CD4-positive, alpha-beta T cell (primary cell): ENCODE measurements around the gene RGP1. TPM values are rescaled to one million over a fixed set of nuclear protein-coding genes. Genes with fewer than 3 reads are reported as not detected.

Experiments used
- ATAC-seq: fragments of 200-7000 bp; cut with Tn5 transposase; one replicate; pipeline ENCODE4 v1.10.0; 2022; ENCODE audit warnings: mild to moderate bottlenecking; ENCODE audit not compliant: poor library complexity
- CTCF ChIA-PET: fragments of 350-600 bp; sonication (Branson Sonifier 250); formaldehyde crosslinking; loops from one replicate; lab custom pipeline; 2021; ENCODE audit warnings: antibody characterized with exemption, inconsistent platforms; lab: Charles Lee
- POLR2A ChIA-PET: fragments of 350-600 bp; sonication (Branson Sonifier 250); formaldehyde crosslinking; loops from one replicate; lab custom pipeline; 2021; ENCODE audit warnings: antibody characterized with exemption, inconsistent platforms; lab: Charles Lee
- DNase-seq, 14 experiments: peaks; one replicate each; pipeline ENCODE4 v3.0.0-alpha.2; 2013 to 2020; ENCODE audit warnings: mixed read lengths in 2 of 14
- H3K27ac ChIP-seq, 2 donors: one replicate each; pipeline versions ENCODE4 v1.5.1 to v1.7.0; 2013; ENCODE audit warnings: low read length in 2 of 2, low read depth in 1 of 2, mild to moderate bottlenecking in 1 of 2
- H3K27me3 ChIP-seq, 2 experiments: 1 replicate in 1 of 2; 2 replicates in 1 of 2; pipeline versions ENCODE4 v1.6.1 to v1.7.0; 2013; ENCODE audit warnings: low read length in 2 of 2, control low read depth in 1 of 2, mild to moderate bottlenecking in 1 of 2, moderate library complexity in 1 of 2; ENCODE audit not compliant: insufficient read depth in 2 of 2, control insufficient read depth in 1 of 2
- H3K36me3 ChIP-seq: one replicate; pipeline ENCODE4 v1.6.1; 2013; ENCODE audit warnings: low read length, control low read depth; ENCODE audit not compliant: insufficient read depth
- H3K4me1 ChIP-seq: one replicate; pipeline ENCODE4 v1.6.1; 2013; ENCODE audit warnings: low read length, control low read depth; ENCODE audit not compliant: insufficient read depth
- H3K4me3 ChIP-seq: one replicate; pipeline ENCODE4 v1.5.1; 2013; ENCODE audit warnings: mild to moderate bottlenecking, low read length, moderate library complexity
- H3K9me3 ChIP-seq, 2 experiments: 1 replicate in 1 of 2; 2 replicates in 1 of 2; pipeline versions ENCODE4 v1.6.1 to v1.7.0; 2013; ENCODE audit warnings: low read length in 2 of 2, mild to moderate bottlenecking in 2 of 2, control low read depth in 1 of 2, moderate library complexity in 1 of 2; ENCODE audit not compliant: control insufficient read depth in 1 of 2, insufficient read depth in 1 of 2
- H3K27ac Mint-ChIP-seq: one replicate; pipeline ENCODE4 v1.8.0; 2020; ENCODE audit warnings: mixed read lengths
- H3K27me3 Mint-ChIP-seq: one replicate; pipeline ENCODE4 v1.8.0; 2021; ENCODE audit warnings: mixed read lengths
- H3K36me3 Mint-ChIP-seq: one replicate; pipeline ENCODE4 v1.8.0; 2021; ENCODE audit warnings: low read depth, mixed read lengths
- H3K4me1 Mint-ChIP-seq: one replicate; pipeline ENCODE4 v1.8.0; 2021; ENCODE audit warnings: low read depth, mixed read lengths
- H3K4me3 Mint-ChIP-seq: one replicate; pipeline ENCODE4 v1.8.0; 2020; ENCODE audit warnings: mild to moderate bottlenecking, mixed read lengths
- H3K9me3 Mint-ChIP-seq: one replicate; pipeline ENCODE4 v1.8.0; 2020; ENCODE audit warnings: mixed read lengths
- CTCF ChIP-seq: fragments of 200-600 bp; IDR thresholded peaks from one replicate; pipeline ENCODE4 v1.8.0; 2022; ENCODE audit warnings: antibody characterized with exemption, mild to moderate bottlenecking
- intact Hi-C, 2 experiments: fragments of 100-400 bp; cut with DNase I in 1 of 2; cut with micrococcal nuclease in 1 of 2; formaldehyde crosslinking; loops; one replicate each; pipeline versions ENCODE4 v1.15.1 to v1.9.0; 2023 to 2025; cut with DNase I, micrococcal nuclease
- total RNA-seq, 174 experiments: library from RNA in 2 of 174; stranded (reverse) in 2 of 174; gene quantifications; one replicate each; pipeline ENCODE4 v1.2.3 and lab custom pipeline; 2021 to 2026

Gene RGP1
- total RNA-seq, 2 experiments from 2014 or later: 12.6 to 13.1 TPM

- DNase-seq (no peak), ATAC-seq (no peak)
- no peaks in the 10 kb centered on the region for H3K9me3 ChIP-seq
- no peak overlapping the region for H3K27ac ChIP-seq
- H3K27me3 Mint-ChIP-seq: no peaks in the 10 kb centered on the region
- peaks cover 5% of the 10 kb centered on the region for H3K36me3 Mint-ChIP-seq
- intact Hi-C loops: no loop called here
- no peaks in the 10 kb centered on the region for H3K9me3 Mint-ChIP-seq
- peaks cover 4% of the 10 kb centered on the region for H3K4me1 ChIP-seq
- peaks cover 21% of the 10 kb centered on the region for H3K4me1 Mint-ChIP-seq
- no peaks in the 10 kb centered on the region for H3K27me3 ChIP-seq
- no peak for TF ChIP-seq CTCF
- peaks cover 13% of the 10 kb centered on the region for H3K36me3 ChIP-seq
- CTCF ChIA-PET: no interaction called here
- POLR2A ChIA-PET: interaction anchor here (1.1 kb wide), 1 partner anchor 15 kb away, joined by 4 read pairs; no protein-coding TSS in a partner anchor
- no peak overlapping the region for H3K27ac Mint-ChIP-seq
- H3K4me3 ChIP-seq: no peak overlapping the region
- H3K4me3 Mint-ChIP-seq: no peak overlapping the region
Measured at GRCh38 chr9:35771075-35771433, 22.0 kb downstream of the RGP1 start.

GRCh38 chr9:35771534-35771933, 22.4 kb downstream of the RGP1 start:
- Mint-ChIP-seq H3K4me1 (peaks cover 16% of the 10 kb centered on the region), H3K27me3 (no peaks in the 10 kb centered on the region), H3K27ac (no peak overlapping the region), H3K36me3 (peaks cover 7% of the 10 kb centered on the region), H3K9me3 (no peaks in the 10 kb centered on the region), H3K4me3 (no peak overlapping the region)
- intact Hi-C loops: no loop called here
- Histone ChIP-seq H3K36me3 (peaks cover 13% of the 10 kb centered on the region), H3K4me1 (peaks cover 4% of the 10 kb centered on the region), H3K9me3 (no peaks in the 10 kb centered on the region), H3K27ac (no peak overlapping the region), H3K4me3 (no peak overlapping the region), H3K27me3 (no peaks in the 10 kb centered on the region)
- TF ChIP-seq CTCF: no peak
- ATAC-seq: no peak
- DNase-seq: no peak
- ChIA-PET CTCF (no interaction called here), POLR2A (interaction anchor here (1.1 kb wide), 1 partner anchor 15 kb away, joined by 4 read pairs; no protein-coding TSS in a partner anchor)

- Histone ChIP-seq H3K9me3 (no peaks in the 10 kb centered on the region), H3K4me1 (peaks cover 4% of the 10 kb centered on the region), H3K27me3 (no peaks in the 10 kb centered on the region), H3K27ac (no peak overlapping the region), H3K4me3 (no peak overlapping the region), H3K36me3 (peaks cover 13% of the 10 kb centered on the region)
- intact Hi-C loops: no loop called here
- Mint-ChIP-seq H3K9me3 (no peaks in the 10 kb centered on the region), H3K27ac (no peak overlapping the region), H3K27me3 (no peaks in the 10 kb centered on the region), H3K4me1 (peaks cover 12% of the 10 kb centered on the region), H3K4me3 (no peak overlapping the region), H3K36me3 (peaks cover 7% of the 10 kb centered on the region)
- ChIA-PET POLR2A (no interaction called here), CTCF (interaction anchor here (0.9 kb wide), 1 partner anchor 18 kb away, joined by 4 read pairs; no protein-coding TSS in a partner anchor)
- no peak for TF ChIP-seq CTCF
- ATAC-seq: no peak
- DNase-seq: no peak
Measured at GRCh38 chr9:35771943-35772342, 22.9 kb downstream of the RGP1 start.
